ENCODE data around the gene ZCCHC4.

- TF ChIP-seq POLR2A (IDR thresholded peaks at IDR 0.05), result no peak
- no peak for TF ChIP-seq CTCF (IDR thresholded peaks at IDR 0.05 in 4 of 5, conservative IDR thresholded peaks at IDR 0.05 in 1 of 5)
Observed at GRCh38 chr4:25290490-25291067, 22.0 kb upstream of the ZCCHC4 start.

Data from gastrocnemius medialis (tissue), 4 donors.